ENCODE measurements around the gene SLC17A4.

The SLC17A4 gene

DNA sequence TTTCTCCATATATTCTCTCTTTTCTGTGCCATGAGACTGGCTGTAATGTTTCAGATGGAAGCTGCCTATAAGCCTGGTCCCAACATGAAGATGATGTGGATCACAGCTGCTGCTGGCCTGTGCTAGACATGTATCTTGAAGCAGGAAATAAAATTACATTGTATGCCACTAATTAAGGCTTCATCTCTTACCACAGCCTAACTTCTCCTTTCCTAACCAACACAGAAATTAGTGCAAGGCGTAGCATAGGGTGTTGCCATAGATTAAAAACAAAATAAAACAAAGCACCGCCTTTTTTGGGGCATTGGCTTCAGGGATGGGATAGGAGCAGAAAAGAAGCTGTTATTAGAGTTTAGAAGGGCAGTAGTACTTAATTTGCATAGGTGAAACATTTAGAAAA lies 4.7 kb upstream of the SLC17A4 start:
- no peak overlapping the region for H3K27ac ChIP-seq (ENCODE audit: low read depth, low read length)
- H3K4me1 ChIP-seq (ENCODE audit: control insufficient read depth in 5 of 5, insufficient read depth in 5 of 5, low read length in 5 of 5): no peaks in the 10 kb centered on the region
- H3K9ac ChIP-seq (ENCODE audit: low read length in 5 of 5): no peak overlapping the region
- no peaks in the 10 kb centered on the region for H3K36me3 ChIP-seq (ENCODE audit: control insufficient read depth in 5 of 5, insufficient read depth in 5 of 5, low read length in 5 of 5)
- no peaks in the 10 kb centered on the region for H3K27me3 ChIP-seq (ENCODE audit: control insufficient read depth in 5 of 5, insufficient read depth in 4 of 5, low read length in 5 of 5)
- H3K9me3 ChIP-seq (ENCODE audit: control insufficient read depth in 5 of 5, low read length in 5 of 5): no peaks in the 10 kb centered on the region
- no peak overlapping the region for H3K4me3 ChIP-seq (ENCODE audit: low read depth in 1 of 5, low read length in 5 of 5)

- Histone ChIP-seq H3K27me3 (ENCODE audit: control insufficient read depth in 5 of 5, insufficient read depth in 4 of 5, low read length in 5 of 5) (no peaks in the 10 kb centered on the region), H3K9ac (ENCODE audit: low read length in 5 of 5) (no peak overlapping the region), H3K36me3 (ENCODE audit: control insufficient read depth in 5 of 5, insufficient read depth in 5 of 5, low read length in 5 of 5) (no peaks in the 10 kb centered on the region), H3K27ac (ENCODE audit: low read depth, low read length) (no peak overlapping the region), H3K4me1 (ENCODE audit: control insufficient read depth in 5 of 5, insufficient read depth in 5 of 5, low read length in 5 of 5) (no peaks in the 10 kb centered on the region), H3K4me3 (ENCODE audit: low read depth in 1 of 5, low read length in 5 of 5) (no peak overlapping the region), H3K9me3 (ENCODE audit: control insufficient read depth in 5 of 5, low read length in 5 of 5) (no peaks in the 10 kb centered on the region)
Measured at GRCh38 chr6:25750906-25751305, 3.6 kb upstream of the SLC17A4 start.

DNA sequence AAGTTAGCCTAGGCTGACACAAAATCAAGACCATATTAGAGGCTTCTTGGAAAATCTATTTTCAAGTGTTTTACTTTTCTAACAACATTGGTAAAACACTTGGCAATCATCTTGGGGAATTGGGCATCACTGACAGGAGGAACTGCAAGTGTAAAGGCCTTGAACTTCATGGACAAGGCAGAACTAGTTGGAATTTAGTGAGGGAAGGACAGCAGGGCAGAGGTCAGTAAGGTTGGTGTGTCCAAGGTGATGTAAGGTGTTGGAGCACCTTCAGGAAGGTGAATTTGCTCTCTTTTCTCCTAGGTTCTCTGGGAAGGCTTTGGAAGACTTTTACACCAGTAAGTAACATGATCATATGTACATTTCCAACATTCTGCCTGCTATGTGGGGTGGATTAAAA lies 1.5 kb upstream of the SLC17A4 start:
- Histone ChIP-seq H3K27me3 (ENCODE audit: control insufficient read depth in 5 of 5, insufficient read depth in 4 of 5, low read length in 5 of 5) (no peaks in the 10 kb centered on the region), H3K4me1 (ENCODE audit: control insufficient read depth in 5 of 5, insufficient read depth in 5 of 5, low read length in 5 of 5) (no peaks in the 10 kb centered on the region), H3K27ac (ENCODE audit: low read depth, low read length) (no peak overlapping the region), H3K9me3 (ENCODE audit: control insufficient read depth in 5 of 5, low read length in 5 of 5) (no peaks in the 10 kb centered on the region), H3K4me3 (ENCODE audit: low read depth in 1 of 5, low read length in 5 of 5) (no peak overlapping the region), H3K9ac (ENCODE audit: low read length in 5 of 5) (no peak overlapping the region), H3K36me3 (ENCODE audit: control insufficient read depth in 5 of 5, insufficient read depth in 5 of 5, low read length in 5 of 5) (no peaks in the 10 kb centered on the region)

- Histone ChIP-seq H3K9ac (ENCODE audit: low read length in 5 of 5) (no peak overlapping the region), H3K27ac (ENCODE audit: low read depth, low read length) (no peak overlapping the region), H3K4me1 (ENCODE audit: control insufficient read depth in 5 of 5, insufficient read depth in 5 of 5, low read length in 5 of 5) (no peaks in the 10 kb centered on the region)
Measured at GRCh38 chr6:25755483-25755882, 941 bp downstream of the SLC17A4 start.

DNA sequence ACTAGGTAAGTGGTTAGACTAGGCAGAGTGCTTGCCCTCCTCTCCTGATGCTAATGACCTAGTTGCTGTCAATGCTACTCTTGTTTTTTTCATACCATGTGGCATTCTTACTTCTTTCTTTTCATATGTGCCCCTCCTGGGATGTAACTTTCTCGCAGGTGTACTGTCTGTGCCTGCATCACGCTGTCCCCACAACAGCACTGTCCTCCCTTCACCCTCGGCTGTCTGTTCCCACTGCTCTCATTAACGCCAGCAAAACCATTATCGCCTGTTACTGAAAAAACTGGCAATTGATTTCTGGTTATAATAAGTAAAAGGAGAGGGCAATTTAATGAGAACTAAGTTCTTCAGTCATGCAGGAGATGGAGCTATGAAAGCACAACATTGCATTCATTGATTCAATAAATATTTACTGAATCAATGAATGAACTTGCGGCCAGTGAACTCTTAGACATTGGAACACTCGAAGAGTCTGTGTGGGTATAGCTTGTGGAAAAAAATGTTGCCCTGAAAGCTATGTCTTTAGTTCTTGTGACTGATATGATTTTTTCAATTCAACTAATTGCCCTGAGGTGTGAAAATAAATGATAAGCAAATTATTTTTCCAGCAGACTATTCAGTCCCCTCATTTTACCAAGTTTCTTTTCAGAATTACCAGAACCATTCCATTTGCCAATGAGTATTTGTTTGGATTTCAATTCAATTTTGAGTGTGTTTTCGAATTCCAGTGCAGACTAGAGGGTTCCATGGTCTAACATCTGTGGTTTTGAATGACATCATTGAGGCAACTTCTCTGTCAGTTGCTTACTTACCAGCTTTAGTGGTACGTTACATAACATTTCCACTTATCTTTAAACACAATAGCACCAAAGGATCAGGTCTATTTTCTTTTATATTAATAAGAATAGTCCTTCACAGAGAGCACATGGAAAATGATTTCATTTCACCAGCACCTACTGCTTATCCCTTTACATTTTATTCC lies 2.1 kb downstream of the SLC17A4 start:
- Histone ChIP-seq H3K9me3 (ENCODE audit: control insufficient read depth in 5 of 5, low read length in 5 of 5) (no peaks in the 10 kb centered on the region), H3K4me1 (ENCODE audit: control insufficient read depth in 5 of 5, insufficient read depth in 5 of 5, low read length in 5 of 5) (no peaks in the 10 kb centered on the region), H3K27ac (ENCODE audit: low read depth, low read length) (no peak overlapping the region), H3K27me3 (ENCODE audit: control insufficient read depth in 5 of 5, insufficient read depth in 4 of 5, low read length in 5 of 5) (no peaks in the 10 kb centered on the region), H3K9ac (ENCODE audit: low read length in 5 of 5) (no peak overlapping the region), H3K4me3 (ENCODE audit: low read depth in 1 of 5, low read length in 5 of 5) (no peak overlapping the region), H3K36me3 (ENCODE audit: control insufficient read depth in 5 of 5, insufficient read depth in 5 of 5, low read length in 5 of 5) (no peaks in the 10 kb centered on the region)

More at GRCh38 chr6:25755483-25755882, 941 bp downstream of the SLC17A4 start:
- no peaks in the 10 kb centered on the region for H3K9me3 ChIP-seq (ENCODE audit: control insufficient read depth in 5 of 5, low read length in 5 of 5)
- H3K4me3 ChIP-seq (ENCODE audit: low read depth in 1 of 5, low read length in 5 of 5): no peak overlapping the region
- no peaks in the 10 kb centered on the region for H3K36me3 ChIP-seq (ENCODE audit: control insufficient read depth in 5 of 5, insufficient read depth in 5 of 5, low read length in 5 of 5)
- H3K27me3 ChIP-seq (ENCODE audit: control insufficient read depth in 5 of 5, insufficient read depth in 4 of 5, low read length in 5 of 5): no peaks in the 10 kb centered on the region

- no peak overlapping the region for H3K9ac ChIP-seq (ENCODE audit: low read length in 5 of 5)
Measured at GRCh38 chr6:25757936-25758642, 3.5 kb downstream of the SLC17A4 start.

GRCh38 chr6:25764611-25765010 lies 10.1 kb downstream of the SLC17A4 start:
- no peak overlapping the region for H3K4me3 ChIP-seq (ENCODE audit: low read depth in 1 of 5, low read length in 5 of 5)
- H3K9me3 ChIP-seq (ENCODE audit: control insufficient read depth in 5 of 5, low read length in 5 of 5): no peaks in the 10 kb centered on the region
- H3K36me3 ChIP-seq (ENCODE audit: control insufficient read depth in 5 of 5, insufficient read depth in 5 of 5, low read length in 5 of 5): no peaks in the 10 kb centered on the region
- H3K4me1 ChIP-seq (ENCODE audit: control insufficient read depth in 5 of 5, insufficient read depth in 5 of 5, low read length in 5 of 5): no peaks in the 10 kb centered on the region
- no peaks in the 10 kb centered on the region for H3K27me3 ChIP-seq (ENCODE audit: control insufficient read depth in 5 of 5, insufficient read depth in 4 of 5, low read length in 5 of 5)
- no peak overlapping the region for H3K27ac ChIP-seq (ENCODE audit: low read depth, low read length)
- H3K9ac ChIP-seq (ENCODE audit: low read length in 5 of 5): no peak overlapping the region

More at GRCh38 chr6:25757936-25758642, 3.5 kb downstream of the SLC17A4 start:
- no peaks in the 10 kb centered on the region for H3K4me1 ChIP-seq (ENCODE audit: control insufficient read depth in 5 of 5, insufficient read depth in 5 of 5, low read length in 5 of 5)
- no peaks in the 10 kb centered on the region for H3K27me3 ChIP-seq (ENCODE audit: control insufficient read depth in 5 of 5, insufficient read depth in 4 of 5, low read length in 5 of 5)
- H3K9me3 ChIP-seq (ENCODE audit: control insufficient read depth in 5 of 5, low read length in 5 of 5): no peaks in the 10 kb centered on the region
- H3K4me3 ChIP-seq (ENCODE audit: low read depth in 1 of 5, low read length in 5 of 5): no peak overlapping the region
- H3K36me3 ChIP-seq (ENCODE audit: control insufficient read depth in 5 of 5, insufficient read depth in 5 of 5, low read length in 5 of 5): no peaks in the 10 kb centered on the region
- no peak overlapping the region for H3K27ac ChIP-seq (ENCODE audit: low read depth, low read length)

DNA sequence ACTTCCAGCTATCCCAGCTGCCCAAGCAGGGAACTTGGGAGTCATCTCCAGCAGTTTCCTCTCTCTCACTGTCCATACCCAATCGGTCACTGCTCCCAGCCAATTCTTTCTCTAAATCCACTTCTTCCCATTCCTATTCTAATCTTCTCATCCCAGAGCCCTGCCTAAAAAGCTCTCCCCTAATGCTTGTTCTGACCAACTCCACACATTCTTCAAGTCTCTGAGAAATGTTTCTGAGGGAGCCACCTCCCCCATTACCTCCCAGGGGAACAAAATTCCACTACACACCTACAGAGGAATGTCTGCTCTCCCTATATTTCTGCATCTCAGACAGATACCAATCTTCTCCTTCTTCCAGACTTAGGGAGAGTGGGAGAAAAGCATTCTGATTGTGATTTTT lies 14.0 kb downstream of the SLC17A4 start:
- H3K9ac ChIP-seq (ENCODE audit: low read length in 5 of 5): no peak overlapping the region
- no peak overlapping the region for H3K4me3 ChIP-seq (ENCODE audit: low read depth in 1 of 5, low read length in 5 of 5)
- H3K4me1 ChIP-seq (ENCODE audit: control insufficient read depth in 5 of 5, insufficient read depth in 5 of 5, low read length in 5 of 5): no peaks in the 10 kb centered on the region
- H3K36me3 ChIP-seq (ENCODE audit: control insufficient read depth in 5 of 5, insufficient read depth in 5 of 5, low read length in 5 of 5): no peaks in the 10 kb centered on the region
- H3K9me3 ChIP-seq (ENCODE audit: control insufficient read depth in 5 of 5, low read length in 5 of 5): no peaks in the 10 kb centered on the region
- H3K27me3 ChIP-seq (ENCODE audit: control insufficient read depth in 5 of 5, insufficient read depth in 4 of 5, low read length in 5 of 5): no peaks in the 10 kb centered on the region
- H3K27ac ChIP-seq (ENCODE audit: low read depth, low read length): no peak overlapping the region

DNA sequence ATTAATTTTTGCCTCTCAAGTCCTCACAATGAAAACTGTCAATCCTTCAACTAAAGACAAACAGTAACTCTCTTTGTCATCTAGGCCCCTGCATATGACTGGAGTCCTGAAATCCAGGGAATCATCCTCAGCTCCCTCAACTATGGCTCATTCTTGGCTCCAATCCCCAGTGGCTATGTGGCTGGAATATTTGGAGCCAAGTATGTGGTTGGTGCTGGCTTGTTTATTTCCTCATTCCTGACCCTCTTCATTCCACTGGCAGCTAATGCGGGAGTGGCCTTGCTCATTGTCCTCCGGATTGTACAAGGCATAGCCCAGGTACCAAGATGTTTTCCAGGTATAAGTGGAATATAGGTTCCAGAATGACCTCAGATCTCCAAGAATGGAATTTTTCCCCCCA lies 15.4 kb downstream of the SLC17A4 start:
- Histone ChIP-seq H3K9ac (ENCODE audit: low read length in 5 of 5) (no peak overlapping the region), H3K36me3 (ENCODE audit: control insufficient read depth in 5 of 5, insufficient read depth in 5 of 5, low read length in 5 of 5) (no peaks in the 10 kb centered on the region), H3K4me1 (ENCODE audit: control insufficient read depth in 5 of 5, insufficient read depth in 5 of 5, low read length in 5 of 5) (no peaks in the 10 kb centered on the region), H3K4me3 (ENCODE audit: low read depth in 1 of 5, low read length in 5 of 5) (no peak overlapping the region), H3K27me3 (ENCODE audit: control insufficient read depth in 5 of 5, insufficient read depth in 4 of 5, low read length in 5 of 5) (no peaks in the 10 kb centered on the region), H3K9me3 (ENCODE audit: control insufficient read depth in 5 of 5, low read length in 5 of 5) (no peaks in the 10 kb centered on the region), H3K27ac (ENCODE audit: low read depth, low read length) (no peak overlapping the region)

DNA sequence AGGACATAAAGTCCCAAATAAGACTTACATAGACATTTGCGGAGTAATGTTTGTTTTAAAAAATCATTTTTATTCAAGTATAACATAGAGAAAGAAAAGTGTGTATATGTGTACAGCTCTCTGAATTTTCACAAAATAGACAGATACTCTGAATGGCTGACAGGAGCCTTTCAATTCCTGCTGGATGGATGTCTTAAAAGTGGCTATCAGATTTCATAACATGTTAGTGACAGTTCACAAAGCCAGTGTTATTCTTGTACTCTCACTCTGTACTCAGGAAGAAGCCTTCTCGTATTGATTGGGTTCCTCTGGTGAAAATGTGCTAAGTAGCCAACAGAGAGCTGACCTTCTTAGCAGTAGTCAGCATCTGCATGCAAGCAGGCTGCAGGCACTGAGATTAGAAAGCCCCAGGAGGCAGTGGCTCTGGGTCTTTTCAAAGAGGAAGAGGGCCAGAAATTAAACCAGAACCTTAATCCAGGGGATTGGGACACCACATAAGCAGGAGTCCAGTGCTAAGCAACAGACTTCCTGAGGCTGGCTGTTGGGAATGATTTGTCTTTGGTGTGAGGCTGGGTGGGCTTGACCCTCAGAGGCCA lies 19.7 kb downstream of the SLC17A4 start:
- Histone ChIP-seq H3K9ac (ENCODE audit: low read length in 5 of 5) (no peak overlapping the region), H3K27me3 (ENCODE audit: control insufficient read depth in 5 of 5, insufficient read depth in 4 of 5, low read length in 5 of 5) (no peaks in the 10 kb centered on the region), H3K36me3 (ENCODE audit: control insufficient read depth in 5 of 5, insufficient read depth in 5 of 5, low read length in 5 of 5) (no peaks in the 10 kb centered on the region), H3K4me3 (ENCODE audit: low read depth in 1 of 5, low read length in 5 of 5) (no peak overlapping the region), H3K9me3 (ENCODE audit: control insufficient read depth in 5 of 5, low read length in 5 of 5) (no peaks in the 10 kb centered on the region), H3K27ac (ENCODE audit: low read depth, low read length) (no peak overlapping the region), H3K4me1 (ENCODE audit: control insufficient read depth in 5 of 5, insufficient read depth in 5 of 5, low read length in 5 of 5) (no peaks in the 10 kb centered on the region)

All from subcutaneous abdominal adipose tissue (tissue), 5 donors.